ENCODE data around the gene TBL1XR1. TPM values are rescaled to one million over a fixed set of nuclear protein-coding genes. Genes with fewer than 3 reads are reported as not detected.

The TBL1XR1 gene
- total and polyA plus RNA-seq, 2 of the 8 experiments (the other 6 are each of a cell fraction or from before 2014, with no cell fraction given), result 28.1 to 147 TPM

DNA sequence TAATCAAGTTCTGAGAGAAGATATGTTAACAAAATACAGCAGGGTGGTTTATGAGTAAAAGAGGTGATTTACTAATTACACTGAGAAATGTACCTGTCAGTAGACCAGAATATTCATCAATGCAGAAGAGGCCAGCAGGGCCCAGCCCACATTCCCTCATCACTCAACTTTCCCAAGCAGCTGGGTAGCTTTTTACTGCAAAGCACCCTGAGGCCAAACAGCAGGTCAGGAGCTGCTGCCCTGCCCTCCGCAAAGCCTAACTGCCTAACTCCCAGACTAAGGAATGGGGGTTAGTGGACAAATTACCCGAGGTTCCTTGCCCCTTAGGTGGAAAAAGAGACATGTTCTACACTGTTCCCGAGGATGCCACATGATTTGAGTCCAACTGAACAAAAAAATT lies 108.2 kb downstream of the TBL1XR1 start (continued):
- TF ChIP-seq, protein P1, sequence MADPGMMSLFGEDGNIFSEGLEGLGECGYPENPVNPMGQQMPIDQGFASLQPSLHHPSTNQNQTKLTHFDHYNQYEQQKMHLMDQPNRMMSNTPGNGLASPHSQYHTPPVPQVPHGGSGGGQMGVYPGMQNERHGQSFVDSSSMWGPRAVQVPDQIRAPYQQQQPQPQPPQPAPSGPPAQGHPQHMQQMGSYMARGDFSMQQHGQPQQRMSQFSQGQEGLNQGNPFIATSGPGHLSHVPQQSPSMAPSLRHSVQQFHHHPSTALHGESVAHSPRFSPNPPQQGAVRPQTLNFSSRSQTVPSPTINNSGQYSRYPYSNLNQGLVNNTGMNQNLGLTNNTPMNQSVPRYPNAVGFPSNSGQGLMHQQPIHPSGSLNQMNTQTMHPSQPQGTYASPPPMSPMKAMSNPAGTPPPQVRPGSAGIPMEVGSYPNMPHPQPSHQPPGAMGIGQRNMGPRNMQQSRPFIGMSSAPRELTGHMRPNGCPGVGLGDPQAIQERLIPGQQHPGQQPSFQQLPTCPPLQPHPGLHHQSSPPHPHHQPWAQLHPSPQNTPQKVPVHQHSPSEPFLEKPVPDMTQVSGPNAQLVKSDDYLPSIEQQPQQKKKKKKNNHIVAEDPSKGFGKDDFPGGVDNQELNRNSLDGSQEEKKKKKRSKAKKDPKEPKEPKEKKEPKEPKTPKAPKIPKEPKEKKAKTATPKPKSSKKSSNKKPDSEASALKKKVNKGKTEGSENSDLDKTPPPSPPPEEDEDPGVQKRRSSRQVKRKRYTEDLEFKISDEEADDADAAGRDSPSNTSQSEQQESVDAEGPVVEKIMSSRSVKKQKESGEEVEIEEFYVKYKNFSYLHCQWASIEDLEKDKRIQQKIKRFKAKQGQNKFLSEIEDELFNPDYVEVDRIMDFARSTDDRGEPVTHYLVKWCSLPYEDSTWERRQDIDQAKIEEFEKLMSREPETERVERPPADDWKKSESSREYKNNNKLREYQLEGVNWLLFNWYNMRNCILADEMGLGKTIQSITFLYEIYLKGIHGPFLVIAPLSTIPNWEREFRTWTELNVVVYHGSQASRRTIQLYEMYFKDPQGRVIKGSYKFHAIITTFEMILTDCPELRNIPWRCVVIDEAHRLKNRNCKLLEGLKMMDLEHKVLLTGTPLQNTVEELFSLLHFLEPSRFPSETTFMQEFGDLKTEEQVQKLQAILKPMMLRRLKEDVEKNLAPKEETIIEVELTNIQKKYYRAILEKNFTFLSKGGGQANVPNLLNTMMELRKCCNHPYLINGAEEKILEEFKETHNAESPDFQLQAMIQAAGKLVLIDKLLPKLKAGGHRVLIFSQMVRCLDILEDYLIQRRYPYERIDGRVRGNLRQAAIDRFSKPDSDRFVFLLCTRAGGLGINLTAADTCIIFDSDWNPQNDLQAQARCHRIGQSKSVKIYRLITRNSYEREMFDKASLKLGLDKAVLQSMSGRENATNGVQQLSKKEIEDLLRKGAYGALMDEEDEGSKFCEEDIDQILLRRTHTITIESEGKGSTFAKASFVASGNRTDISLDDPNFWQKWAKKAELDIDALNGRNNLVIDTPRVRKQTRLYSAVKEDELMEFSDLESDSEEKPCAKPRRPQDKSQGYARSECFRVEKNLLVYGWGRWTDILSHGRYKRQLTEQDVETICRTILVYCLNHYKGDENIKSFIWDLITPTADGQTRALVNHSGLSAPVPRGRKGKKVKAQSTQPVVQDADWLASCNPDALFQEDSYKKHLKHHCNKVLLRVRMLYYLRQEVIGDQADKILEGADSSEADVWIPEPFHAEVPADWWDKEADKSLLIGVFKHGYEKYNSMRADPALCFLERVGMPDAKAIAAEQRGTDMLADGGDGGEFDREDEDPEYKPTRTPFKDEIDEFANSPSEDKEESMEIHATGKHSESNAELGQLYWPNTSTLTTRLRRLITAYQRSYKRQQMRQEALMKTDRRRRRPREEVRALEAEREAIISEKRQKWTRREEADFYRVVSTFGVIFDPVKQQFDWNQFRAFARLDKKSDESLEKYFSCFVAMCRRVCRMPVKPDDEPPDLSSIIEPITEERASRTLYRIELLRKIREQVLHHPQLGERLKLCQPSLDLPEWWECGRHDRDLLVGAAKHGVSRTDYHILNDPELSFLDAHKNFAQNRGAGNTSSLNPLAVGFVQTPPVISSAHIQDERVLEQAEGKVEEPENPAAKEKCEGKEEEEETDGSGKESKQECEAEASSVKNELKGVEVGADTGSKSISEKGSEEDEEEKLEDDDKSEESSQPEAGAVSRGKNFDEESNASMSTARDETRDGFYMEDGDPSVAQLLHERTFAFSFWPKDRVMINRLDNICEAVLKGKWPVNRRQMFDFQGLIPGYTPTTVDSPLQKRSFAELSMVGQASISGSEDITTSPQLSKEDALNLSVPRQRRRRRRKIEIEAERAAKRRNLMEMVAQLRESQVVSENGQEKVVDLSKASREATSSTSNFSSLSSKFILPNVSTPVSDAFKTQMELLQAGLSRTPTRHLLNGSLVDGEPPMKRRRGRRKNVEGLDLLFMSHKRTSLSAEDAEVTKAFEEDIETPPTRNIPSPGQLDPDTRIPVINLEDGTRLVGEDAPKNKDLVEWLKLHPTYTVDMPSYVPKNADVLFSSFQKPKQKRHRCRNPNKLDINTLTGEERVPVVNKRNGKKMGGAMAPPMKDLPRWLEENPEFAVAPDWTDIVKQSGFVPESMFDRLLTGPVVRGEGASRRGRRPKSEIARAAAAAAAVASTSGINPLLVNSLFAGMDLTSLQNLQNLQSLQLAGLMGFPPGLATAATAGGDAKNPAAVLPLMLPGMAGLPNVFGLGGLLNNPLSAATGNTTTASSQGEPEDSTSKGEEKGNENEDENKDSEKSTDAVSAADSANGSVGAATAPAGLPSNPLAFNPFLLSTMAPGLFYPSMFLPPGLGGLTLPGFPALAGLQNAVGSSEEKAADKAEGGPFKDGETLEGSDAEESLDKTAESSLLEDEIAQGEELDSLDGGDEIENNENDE (IDR thresholded peaks at IDR 0.05; ENCODE audit: insufficient replicate concordance, low read length), result no peak
- TF ChIP-seq, protein P2, sequence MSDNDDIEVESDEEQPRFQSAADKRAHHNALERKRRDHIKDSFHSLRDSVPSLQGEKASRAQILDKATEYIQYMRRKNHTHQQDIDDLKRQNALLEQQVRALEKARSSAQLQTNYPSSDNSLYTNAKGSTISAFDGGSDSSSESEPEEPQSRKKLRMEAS (IDR thresholded peaks at IDR 0.05), result no peak
- TF ChIP-seq HDAC6 (IDR thresholded peaks at IDR 0.05; ENCODE audit: low read depth, low read length), result no peak
- TF ChIP-seq TBP (IDR thresholded peaks at IDR 0.05; ENCODE audit: low read depth, low read length), result no peak
- TF ChIP-seq SP1 (IDR thresholded peaks at IDR 0.05; ENCODE audit: low read depth, low read length), result no peak
- TF ChIP-seq EZH2 (IDR thresholded peaks at IDR 0.05; ENCODE audit: low read depth, low read length, severe bottlenecking), result no peak
- no peak for TF ChIP-seq TAF1 (IDR thresholded peaks at IDR 0.05; ENCODE audit: low read depth, low read length)
- no peak for TF ChIP-seq BCL11A (IDR thresholded peaks at IDR 0.05; ENCODE audit: low read depth in 2 of 2, low read length in 2 of 2)

Data from H1 (cell line).